ENCODE measurements around the gene BYSL.
"Not testable (repeated sequence)": the region's sequence is repeated elsewhere in the genome, so short reads cannot be mapped to it uniquely, and the experiment has no call there.

DNA sequence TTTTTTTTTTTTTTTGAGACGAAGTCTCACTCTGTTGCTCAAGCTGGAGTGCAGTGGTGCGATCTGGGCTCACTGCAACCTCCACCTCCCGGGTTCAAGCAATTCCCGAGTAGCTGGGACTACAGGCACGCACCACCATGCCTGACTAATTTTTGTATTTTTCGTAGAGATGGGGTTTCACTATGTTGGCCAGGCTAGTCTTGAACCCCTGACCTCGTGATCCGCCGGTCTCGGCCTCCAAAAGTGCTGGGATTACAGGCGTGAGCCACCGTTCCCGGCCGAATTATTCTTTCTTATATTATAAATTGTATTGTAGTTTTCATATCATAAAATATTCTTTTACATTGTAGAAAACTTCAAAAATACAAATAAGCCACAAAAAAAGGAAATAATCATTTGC, 21.6 kb downstream of the BYSL start:
- TF ChIP-seq, protein P1, sequence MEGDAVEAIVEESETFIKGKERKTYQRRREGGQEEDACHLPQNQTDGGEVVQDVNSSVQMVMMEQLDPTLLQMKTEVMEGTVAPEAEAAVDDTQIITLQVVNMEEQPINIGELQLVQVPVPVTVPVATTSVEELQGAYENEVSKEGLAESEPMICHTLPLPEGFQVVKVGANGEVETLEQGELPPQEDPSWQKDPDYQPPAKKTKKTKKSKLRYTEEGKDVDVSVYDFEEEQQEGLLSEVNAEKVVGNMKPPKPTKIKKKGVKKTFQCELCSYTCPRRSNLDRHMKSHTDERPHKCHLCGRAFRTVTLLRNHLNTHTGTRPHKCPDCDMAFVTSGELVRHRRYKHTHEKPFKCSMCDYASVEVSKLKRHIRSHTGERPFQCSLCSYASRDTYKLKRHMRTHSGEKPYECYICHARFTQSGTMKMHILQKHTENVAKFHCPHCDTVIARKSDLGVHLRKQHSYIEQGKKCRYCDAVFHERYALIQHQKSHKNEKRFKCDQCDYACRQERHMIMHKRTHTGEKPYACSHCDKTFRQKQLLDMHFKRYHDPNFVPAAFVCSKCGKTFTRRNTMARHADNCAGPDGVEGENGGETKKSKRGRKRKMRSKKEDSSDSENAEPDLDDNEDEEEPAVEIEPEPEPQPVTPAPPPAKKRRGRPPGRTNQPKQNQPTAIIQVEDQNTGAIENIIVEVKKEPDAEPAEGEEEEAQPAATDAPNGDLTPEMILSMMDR (IDR thresholded peaks at IDR 0.05): not testable (repeated sequence)
- not testable (repeated sequence) for TF ChIP-seq POLR2A (IDR thresholded peaks at IDR 0.05)
